Activated T-cell treated with anti-CD3 and anti-CD28 coated beads, Interleukin-2, amount 50 U/mL, for 72 hours (primary cell): ENCODE measurements around the gene GDPD5. TPM values are rescaled to one million over a fixed set of nuclear protein-coding genes. Genes with fewer than 3 reads are reported as not detected.

ENCODE experiments used
- ATAC-seq, 2 donors: fragments of 150-1000 bp; cut with Tn5 transposase; replicated peaks in 1 of 2; 2 replicates each; pipeline ENCODE4 v1.10.0; 2021; ENCODE audit warnings: moderate library complexity in 2 of 2, mild to moderate bottlenecking in 1 of 2
- DNase-seq, 2 donors: peaks; one replicate each; pipeline ENCODE4 v3.0.0; 2021 to 2022; ENCODE audit warnings: mixed read lengths in 1 of 2
- H3K27ac Mint-ChIP-seq: one replicate; pipeline ENCODE4 v1.8.0; 2022; ENCODE audit warnings: mild to moderate bottlenecking, moderate library complexity, mixed read lengths
- H3K27me3 Mint-ChIP-seq: one replicate; pipeline ENCODE4 v1.8.0; 2022; ENCODE audit warnings: low read depth, mixed read lengths
- H3K36me3 Mint-ChIP-seq, 2 donors: one replicate each; pipeline ENCODE4 v1.8.0; 2022; ENCODE audit warnings: mixed read lengths in 2 of 2, mild to moderate bottlenecking in 1 of 2; ENCODE audit not compliant: insufficient read depth in 2 of 2
- H3K4me1 Mint-ChIP-seq: one replicate; pipeline ENCODE4 v1.8.0; 2022; ENCODE audit warnings: low read depth, mixed read lengths
- H3K4me3 Mint-ChIP-seq, 2 donors: one replicate each; pipeline ENCODE4 v1.8.0; 2022; ENCODE audit warnings: mild to moderate bottlenecking in 2 of 2, mixed read lengths in 2 of 2, moderate library complexity in 2 of 2
- H3K9me3 Mint-ChIP-seq, 2 donors: one replicate each; pipeline ENCODE4 v1.8.0; 2022; ENCODE audit warnings: mixed read lengths in 2 of 2
- total RNA-seq, 2 donors: library from RNA; stranded (reverse); gene quantifications; one replicate each; pipeline ENCODE4 v1.2.3, GENCODE V29; 2022

The GDPD5 gene
- total RNA-seq, 2 donors from 2014 or later = 16.9 to 29.5 TPM

DNA sequence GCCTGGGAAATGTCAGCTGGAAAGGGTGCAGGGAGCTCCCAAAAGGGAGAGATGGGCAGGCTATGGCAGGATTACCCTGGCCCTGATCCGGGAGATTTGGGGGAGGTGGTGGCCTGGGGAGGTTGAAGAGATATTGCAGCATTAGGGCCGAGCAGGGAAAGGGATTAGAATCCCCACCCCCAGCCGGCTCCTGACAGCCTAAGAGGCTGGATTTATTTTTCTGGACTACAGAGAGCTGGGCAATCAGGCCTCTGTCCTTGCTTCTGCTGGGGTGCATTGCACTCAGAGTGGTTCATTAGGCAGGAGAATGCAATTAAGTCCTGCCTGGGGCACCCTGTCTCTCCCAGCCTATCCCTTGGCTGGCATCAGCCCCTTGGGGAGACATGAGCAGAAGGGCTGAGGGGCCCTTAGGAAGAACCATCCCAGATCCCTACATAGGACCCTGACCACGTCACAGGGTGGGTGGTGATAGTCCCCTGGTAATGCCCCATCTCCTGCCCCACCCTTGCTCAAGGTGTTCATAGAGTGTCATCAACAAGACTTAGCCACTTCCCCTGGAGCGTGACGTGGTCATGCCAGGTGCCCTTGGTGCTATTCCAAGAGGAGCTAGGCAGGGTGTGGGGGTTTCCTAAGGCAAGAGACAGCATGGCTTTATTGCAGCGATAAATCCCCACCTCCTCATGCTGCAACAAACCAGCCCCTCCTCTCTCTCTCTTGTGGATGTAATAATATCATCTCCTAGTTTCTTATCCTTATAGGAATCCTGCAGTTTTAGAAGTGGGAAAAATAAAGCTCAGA is 54.4 kb downstream of the GDPD5 start:
- no peak overlapping the region for H3K27ac Mint-ChIP-seq
- no peaks in the 10 kb centered on the region for H3K36me3 Mint-ChIP-seq
- DNase-seq (no peak), ATAC-seq (no peak)
- no peak overlapping the region for H3K4me3 Mint-ChIP-seq
- no peaks in the 10 kb centered on the region for H3K27me3 Mint-ChIP-seq
- H3K4me1 Mint-ChIP-seq = peaks cover 13% of the 10 kb centered on the region
- no peaks in the 10 kb centered on the region for H3K9me3 Mint-ChIP-seq

DNA sequence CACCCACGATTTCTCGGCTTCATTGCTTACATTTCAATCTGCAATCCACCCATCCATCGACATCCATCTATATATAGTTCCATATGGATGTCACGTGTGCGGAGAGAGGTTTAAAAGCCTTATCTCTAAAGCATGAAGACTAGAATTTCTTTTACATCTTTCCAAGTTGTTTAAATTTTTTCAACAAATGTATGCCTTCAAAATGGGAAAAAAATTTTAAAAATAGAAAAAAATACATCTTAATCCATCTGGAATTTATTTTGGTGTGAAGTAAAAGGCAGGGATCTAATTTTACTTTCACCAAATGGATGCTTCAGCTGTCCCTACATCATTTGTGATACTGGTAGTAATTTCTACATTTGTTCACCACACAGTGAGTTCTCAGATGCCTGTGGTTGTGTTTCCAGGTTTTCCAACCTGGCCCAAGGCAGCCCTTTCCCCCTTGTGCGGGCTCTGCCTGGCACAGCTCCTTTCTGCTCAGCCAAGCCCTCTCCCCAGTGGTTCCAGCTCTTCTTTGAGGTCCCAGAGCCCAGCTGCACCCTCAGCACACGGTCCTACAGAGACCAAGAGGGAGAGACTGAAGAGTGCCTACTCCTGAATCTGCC is 55.2 kb downstream of the GDPD5 start:
- no peak overlapping the region for H3K4me3 Mint-ChIP-seq
- ATAC-seq (no peak), DNase-seq (no peak)
- peaks cover 7% of the 10 kb centered on the region for H3K4me1 Mint-ChIP-seq
- H3K27me3 Mint-ChIP-seq = no peaks in the 10 kb centered on the region
- no peak overlapping the region for H3K27ac Mint-ChIP-seq
- no peaks in the 10 kb centered on the region for H3K9me3 Mint-ChIP-seq
- no peaks in the 10 kb centered on the region for H3K36me3 Mint-ChIP-seq

GRCh38 chr11:75469785-75470405 is 55.8 kb downstream of the GDPD5 start:
- no peaks in the 10 kb centered on the region for H3K36me3 Mint-ChIP-seq
- no peaks in the 10 kb centered on the region for H3K27me3 Mint-ChIP-seq
- no peaks in the 10 kb centered on the region for H3K9me3 Mint-ChIP-seq
- no peak for ATAC-seq
- H3K27ac Mint-ChIP-seq = no peak overlapping the region
- DNase-seq = no peak
- H3K4me3 Mint-ChIP-seq = no peak overlapping the region
- no peaks in the 10 kb centered on the region for H3K4me1 Mint-ChIP-seq

GRCh38 chr11:75468534-75469340 is 57.0 kb downstream of the GDPD5 start:
- no peaks in the 10 kb centered on the region for H3K36me3 Mint-ChIP-seq
- H3K4me3 Mint-ChIP-seq = no peak overlapping the region
- no peaks in the 10 kb centered on the region for H3K9me3 Mint-ChIP-seq
- ATAC-seq (no peak), DNase-seq (no peak)
- H3K27me3 Mint-ChIP-seq = no peaks in the 10 kb centered on the region
- H3K4me1 Mint-ChIP-seq = no peaks in the 10 kb centered on the region
- H3K27ac Mint-ChIP-seq = no peak overlapping the region

DNA sequence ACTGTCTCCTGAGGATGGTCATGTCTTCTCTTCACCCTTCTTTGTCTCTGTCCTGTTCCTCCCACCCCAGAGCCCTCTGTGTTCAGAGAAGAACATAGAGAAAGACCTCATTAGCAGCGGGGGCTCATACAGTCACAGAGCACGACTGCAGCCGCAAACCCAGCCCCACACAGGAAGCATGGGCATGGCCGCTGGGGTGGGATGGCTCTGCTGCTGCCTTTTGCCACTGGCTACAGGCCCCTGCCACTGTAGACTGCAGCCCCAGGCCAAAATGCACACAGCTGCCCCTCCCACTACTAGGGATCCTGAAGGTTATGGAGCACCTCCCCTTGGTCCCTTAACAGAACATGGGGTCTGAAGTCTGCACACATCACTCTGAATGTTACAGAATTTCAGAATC is 57.9 kb downstream of the GDPD5 start:
- no peaks in the 10 kb centered on the region for H3K36me3 Mint-ChIP-seq
- H3K4me1 Mint-ChIP-seq = no peaks in the 10 kb centered on the region
- no peak overlapping the region for H3K27ac Mint-ChIP-seq
- H3K9me3 Mint-ChIP-seq = no peaks in the 10 kb centered on the region
- H3K4me3 Mint-ChIP-seq = no peak overlapping the region
- no peaks in the 10 kb centered on the region for H3K27me3 Mint-ChIP-seq
- no peak for ATAC-seq
- no peak for DNase-seq

- no peaks in the 10 kb centered on the region for H3K9me3 Mint-ChIP-seq
- H3K4me3 Mint-ChIP-seq = no peak overlapping the region
- no peaks in the 10 kb centered on the region for H3K36me3 Mint-ChIP-seq
- H3K27ac Mint-ChIP-seq = no peak overlapping the region
- H3K27me3 Mint-ChIP-seq = no peaks in the 10 kb centered on the region
- ATAC-seq = no peak
- DNase-seq = no peak
- no peaks in the 10 kb centered on the region for H3K4me1 Mint-ChIP-seq
These were observed 58.4 kb downstream of the GDPD5 start for GRCh38 chr11:75467311-75467710.

- ATAC-seq (no peak), DNase-seq (no peak)
- Mint-ChIP-seq H3K27ac (no peak overlapping the region), H3K36me3 (no peaks in the 10 kb centered on the region), H3K27me3 (no peaks in the 10 kb centered on the region), H3K4me3 (no peak overlapping the region), H3K4me1 (no peaks in the 10 kb centered on the region), H3K9me3 (no peaks in the 10 kb centered on the region)
These were observed 59.8 kb downstream of the GDPD5 start for GRCh38 chr11:75465701-75466531.

DNA sequence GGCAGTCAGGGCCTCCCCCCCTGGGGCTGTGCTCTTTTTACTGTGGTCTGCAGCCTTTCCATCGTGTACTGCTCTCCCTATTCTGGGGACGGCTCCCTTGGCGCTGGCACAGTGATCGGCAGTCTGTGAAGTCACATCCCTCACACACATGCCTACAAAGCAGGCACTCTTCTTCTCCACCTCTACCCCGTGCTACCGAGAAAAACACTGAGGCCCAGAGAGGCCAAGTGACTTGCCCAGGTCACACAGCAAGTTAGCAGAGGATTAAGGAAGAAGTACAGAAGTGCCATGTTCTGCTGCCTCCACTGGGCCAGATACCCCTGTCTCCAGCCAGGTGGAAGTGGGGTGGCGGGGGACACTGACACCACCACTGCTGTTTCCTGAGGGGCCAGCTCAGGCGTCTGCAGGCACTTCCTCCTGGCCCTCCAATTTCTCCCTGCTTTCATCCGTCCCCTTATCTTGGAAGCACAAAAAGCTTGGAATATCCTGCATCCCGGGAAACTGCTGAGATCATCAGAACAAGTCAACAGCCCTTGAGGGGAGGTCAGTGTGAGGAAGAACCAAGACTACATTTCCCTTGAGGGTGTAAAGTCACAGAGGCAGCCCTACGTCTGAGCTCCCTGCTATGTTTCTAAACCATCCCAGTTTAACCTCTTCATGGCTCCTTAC is 62.5 kb downstream of the GDPD5 start:
- Mint-ChIP-seq H3K4me3 (no peak overlapping the region), H3K36me3 (no peaks in the 10 kb centered on the region), H3K9me3 (no peaks in the 10 kb centered on the region), H3K4me1 (no peaks in the 10 kb centered on the region), H3K27ac (no peak overlapping the region), H3K27me3 (no peaks in the 10 kb centered on the region)
- DNase-seq (no peak), ATAC-seq (no peak)

DNA sequence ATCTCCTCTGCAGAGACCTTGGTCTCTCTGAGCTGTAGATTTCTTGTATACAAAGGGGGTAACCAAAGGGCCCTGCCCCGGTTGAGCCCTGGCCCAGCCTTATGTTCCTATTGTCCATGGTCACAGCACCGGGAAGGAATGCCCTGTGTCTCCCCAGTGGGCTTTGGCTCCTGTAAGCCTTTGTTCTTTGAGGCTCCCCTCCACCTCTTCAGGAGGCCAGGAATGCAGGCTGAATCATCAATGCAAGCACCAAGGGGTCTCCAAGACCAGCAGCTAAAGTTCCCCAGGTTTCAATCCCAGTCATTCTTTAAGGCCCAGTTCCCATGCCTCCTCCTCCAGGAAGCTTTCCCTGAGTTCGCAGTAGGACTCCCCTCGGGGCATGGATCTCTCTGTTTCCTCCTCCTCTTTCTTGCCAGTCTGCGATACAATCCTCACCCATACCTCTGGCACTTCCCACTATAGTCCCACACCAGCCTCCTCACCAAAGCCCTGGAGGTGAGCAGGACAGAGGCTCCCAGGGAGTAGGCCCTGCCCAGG is 63.6 kb downstream of the GDPD5 start:
- H3K36me3 Mint-ChIP-seq = no peaks in the 10 kb centered on the region
- no peak overlapping the region for H3K27ac Mint-ChIP-seq
- no peaks in the 10 kb centered on the region for H3K9me3 Mint-ChIP-seq
- no peak overlapping the region for H3K4me3 Mint-ChIP-seq
- DNase-seq (no peak), ATAC-seq (no peak)
- no peaks in the 10 kb centered on the region for H3K27me3 Mint-ChIP-seq
- H3K4me1 Mint-ChIP-seq = no peaks in the 10 kb centered on the region

- Mint-ChIP-seq H3K27me3 (no peaks in the 10 kb centered on the region), H3K4me1 (no peaks in the 10 kb centered on the region), H3K36me3 (no peaks in the 10 kb centered on the region), H3K4me3 (no peak overlapping the region), H3K9me3 (no peaks in the 10 kb centered on the region), H3K27ac (no peak overlapping the region)
- no peak for ATAC-seq
- no peak for DNase-seq
These were observed 64.6 kb downstream of the GDPD5 start for GRCh38 chr11:75461151-75461550.

- no peak for ATAC-seq
- DNase-seq = no peak
- Mint-ChIP-seq H3K27ac (no peak overlapping the region), H3K9me3 (no peaks in the 10 kb centered on the region), H3K27me3 (peaks cover 6% of the 10 kb centered on the region), H3K4me1 (no peaks in the 10 kb centered on the region), H3K36me3 (no peaks in the 10 kb centered on the region), H3K4me3 (no peak overlapping the region)
These were observed 69.1 kb downstream of the GDPD5 start for GRCh38 chr11:75456596-75457183.

GRCh38 chr11:75454987-75455386 is 70.8 kb downstream of the GDPD5 start:
- Mint-ChIP-seq H3K4me1 (no peaks in the 10 kb centered on the region), H3K4me3 (no peak overlapping the region), H3K9me3 (no peaks in the 10 kb centered on the region), H3K27ac (no peak overlapping the region), H3K27me3 (peaks cover 6% of the 10 kb centered on the region), H3K36me3 (no peaks in the 10 kb centered on the region)
- DNase-seq (no peak), ATAC-seq (no peak)
